Retina (tissue), 1 donor: Measurements from ENCODE around the gene MIA2.
A peak's percentile ranks its signal among the peaks of the same experiment; 100 is the strongest.
"Not testable (repeated sequence)": the region's sequence is repeated elsewhere in the genome, so short reads cannot be mapped to it uniquely, and the experiment has no call there.

Experiments
- DNase-seq: peaks from one replicate; pipeline ENCODE4 v3.0.0-alpha.2; 2016

The MIA2 gene

DNA sequence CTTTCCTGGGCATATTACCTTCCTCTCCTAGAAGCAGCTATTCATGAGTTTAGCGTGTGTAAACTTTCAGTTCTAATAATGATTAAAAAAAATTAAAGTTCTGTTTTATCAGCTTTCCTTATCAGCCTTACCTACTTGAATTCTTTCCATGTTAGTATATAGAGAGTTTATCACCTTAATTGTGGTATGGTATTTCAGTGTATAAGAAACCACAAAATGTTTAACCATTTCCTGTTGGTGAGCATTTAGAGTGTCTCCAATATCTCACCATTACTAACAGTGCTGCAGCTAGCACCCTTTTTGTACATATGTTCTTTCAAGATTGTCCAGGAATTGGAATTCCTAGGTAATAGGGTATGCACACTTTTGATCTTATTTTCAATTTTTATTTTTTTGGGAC is 109.1 kb downstream of the MIA2 start:
- DNase-seq: no peak

DNA sequence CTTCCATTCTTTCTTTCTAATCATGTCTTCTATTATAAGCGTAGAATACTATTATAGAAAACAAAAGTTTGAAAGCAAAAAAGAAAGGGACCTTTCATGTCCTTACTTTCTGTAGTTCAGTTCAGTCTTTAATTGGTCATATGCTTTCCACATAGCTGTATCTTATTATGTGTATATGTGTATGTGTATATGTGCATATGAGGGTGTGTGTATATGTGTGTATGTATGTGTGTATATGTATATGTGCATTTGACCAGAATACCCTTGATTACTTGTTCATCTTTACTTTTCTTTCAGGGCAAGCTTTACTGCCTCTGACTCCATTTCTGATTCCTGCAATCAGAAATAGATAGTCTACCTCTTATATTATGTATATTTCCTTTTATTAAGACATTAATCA is 109.9 kb downstream of the MIA2 start:
- no peak for DNase-seq

DNA sequence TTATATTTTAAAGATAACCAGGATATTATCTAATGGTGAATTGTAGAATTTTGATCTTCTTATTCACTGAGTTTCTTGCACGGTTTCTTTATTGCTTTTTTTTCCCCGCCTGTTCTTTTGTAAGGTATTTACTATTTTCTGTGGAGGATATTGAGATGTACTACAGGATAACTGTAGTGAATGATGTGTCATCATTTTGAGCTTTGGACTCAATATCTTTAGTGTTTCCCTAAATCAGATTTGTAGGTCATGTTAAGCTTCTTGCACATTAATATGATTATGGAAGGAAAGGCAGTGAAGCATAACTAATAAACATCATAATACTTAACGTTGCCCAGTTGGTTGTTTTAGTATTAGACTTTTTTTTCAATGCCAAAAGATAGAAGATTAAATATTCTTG is 117.2 kb downstream of the MIA2 start:
- no peak for DNase-seq

DNA sequence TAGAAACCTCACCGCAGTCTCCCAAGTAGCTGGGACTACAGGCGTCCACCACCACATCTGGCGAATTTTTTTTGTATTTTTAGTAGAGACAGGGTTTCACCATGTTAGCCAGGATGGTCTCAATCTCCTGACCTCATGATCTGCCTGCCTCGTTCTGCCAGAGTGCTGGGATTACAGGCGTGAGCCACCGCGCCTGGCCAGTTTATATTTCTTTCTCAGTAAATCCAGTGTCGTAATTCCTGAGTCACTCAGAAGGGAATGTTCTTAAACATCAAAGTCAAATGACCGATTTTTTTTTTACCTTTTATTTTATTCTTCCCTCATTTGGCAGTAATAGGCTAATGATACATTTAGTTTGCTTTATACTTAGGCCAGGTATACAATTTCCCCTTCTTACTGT is 118.0 kb downstream of the MIA2 start:
- DNase-seq: no peak

DNA sequence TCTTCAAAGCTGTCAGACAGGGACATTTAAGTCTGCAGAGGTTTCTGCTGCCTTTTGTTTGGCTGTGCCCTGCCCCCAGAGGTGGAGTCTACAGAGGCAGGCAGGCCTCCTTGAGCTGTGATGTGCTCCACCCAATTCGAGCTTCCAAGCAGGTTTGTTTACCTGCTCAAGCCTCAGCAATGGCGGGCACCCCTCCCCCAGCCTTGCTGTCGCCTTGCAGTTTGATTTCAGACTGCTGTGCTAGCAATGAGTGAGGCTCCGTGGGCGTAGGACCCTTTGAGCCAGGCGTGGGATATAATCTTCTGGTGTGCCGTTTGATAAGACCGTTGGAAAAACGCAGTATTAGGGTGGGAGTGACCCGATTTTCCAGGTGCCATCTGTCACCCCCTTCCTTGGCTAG is 125.4 kb downstream of the MIA2 start:
- DNase-seq: not testable (repeated sequence)

DNA sequence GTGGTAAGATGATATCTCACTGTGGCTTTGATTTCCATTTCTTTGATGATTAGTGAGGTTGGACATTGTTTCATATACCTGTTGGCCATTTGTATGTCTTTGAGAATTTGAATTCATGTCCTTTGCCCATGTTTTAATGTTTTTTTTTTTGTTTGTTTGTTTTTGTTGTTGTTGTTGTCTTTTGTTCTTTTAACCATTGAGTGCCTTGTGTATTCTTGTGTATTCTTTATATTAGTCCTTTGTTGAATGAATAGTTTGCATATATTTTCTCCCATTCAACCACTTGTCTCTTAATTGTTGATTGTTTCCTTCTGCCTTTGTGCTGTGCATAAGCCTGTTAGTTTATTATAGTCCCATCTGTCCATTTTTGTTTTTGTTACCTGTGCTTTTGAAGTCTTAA is 126.6 kb downstream of the MIA2 start:
- no peak for DNase-seq

DNA sequence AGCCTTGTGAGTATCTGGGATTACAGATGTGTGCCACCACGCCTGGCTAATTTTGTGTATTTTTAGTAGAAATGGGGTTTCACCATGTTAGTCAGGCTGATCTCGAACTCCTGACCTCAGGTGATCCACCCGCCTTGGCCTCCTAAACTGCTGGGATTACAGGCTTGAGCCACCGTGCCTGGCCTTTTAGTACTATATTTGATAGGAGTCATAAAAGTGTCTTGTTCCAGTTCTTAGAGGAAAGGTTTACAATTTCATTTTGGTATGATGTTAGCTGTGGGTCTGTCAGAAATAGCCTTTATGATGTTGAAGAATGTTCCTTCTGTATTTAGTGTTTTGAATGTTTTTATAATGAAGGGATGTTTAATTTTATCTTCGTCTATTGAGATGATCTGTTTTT is 127.8 kb downstream of the MIA2 start:
- not testable (repeated sequence) for DNase-seq

DNA sequence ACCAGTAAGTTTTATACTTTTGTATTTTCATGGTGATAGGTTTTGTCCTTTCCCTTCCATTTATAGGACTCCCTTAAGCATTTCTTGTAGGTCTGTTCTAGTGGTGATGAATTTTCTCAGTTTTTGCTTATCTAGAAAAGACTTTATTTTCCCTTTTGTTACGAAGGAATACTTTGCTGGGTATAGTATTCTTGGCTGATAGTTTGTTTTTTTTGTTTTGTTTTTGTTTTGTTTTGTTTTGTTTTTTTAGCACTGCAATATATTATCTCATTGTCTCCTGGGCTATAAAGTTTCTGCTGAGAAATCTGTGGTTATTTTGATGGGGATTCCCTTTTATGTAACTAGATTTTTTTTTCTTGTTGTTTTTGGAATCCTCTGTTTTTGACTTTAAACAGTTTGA is 130.8 kb downstream of the MIA2 start:
- no peak for DNase-seq

DNA sequence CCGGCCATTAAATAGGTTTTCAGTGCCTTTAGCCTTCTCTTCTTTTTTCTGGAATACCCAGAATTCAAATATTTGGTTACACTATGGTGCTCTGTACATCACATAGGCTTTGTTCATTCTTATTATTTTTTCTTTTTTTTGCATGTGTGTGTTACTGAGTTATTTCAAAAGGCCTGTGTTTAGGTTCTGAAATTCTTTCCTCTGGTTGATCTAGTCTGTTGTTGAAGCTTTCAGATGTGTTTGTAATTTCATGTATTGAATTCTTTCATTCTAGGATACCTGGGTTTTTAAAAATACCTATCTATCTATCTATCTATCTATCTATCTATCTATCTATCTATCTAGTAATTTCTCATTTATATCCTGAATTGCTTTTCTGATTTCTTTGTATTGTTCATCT is 131.6 kb downstream of the MIA2 start:
- DNase-seq: no peak

DNA sequence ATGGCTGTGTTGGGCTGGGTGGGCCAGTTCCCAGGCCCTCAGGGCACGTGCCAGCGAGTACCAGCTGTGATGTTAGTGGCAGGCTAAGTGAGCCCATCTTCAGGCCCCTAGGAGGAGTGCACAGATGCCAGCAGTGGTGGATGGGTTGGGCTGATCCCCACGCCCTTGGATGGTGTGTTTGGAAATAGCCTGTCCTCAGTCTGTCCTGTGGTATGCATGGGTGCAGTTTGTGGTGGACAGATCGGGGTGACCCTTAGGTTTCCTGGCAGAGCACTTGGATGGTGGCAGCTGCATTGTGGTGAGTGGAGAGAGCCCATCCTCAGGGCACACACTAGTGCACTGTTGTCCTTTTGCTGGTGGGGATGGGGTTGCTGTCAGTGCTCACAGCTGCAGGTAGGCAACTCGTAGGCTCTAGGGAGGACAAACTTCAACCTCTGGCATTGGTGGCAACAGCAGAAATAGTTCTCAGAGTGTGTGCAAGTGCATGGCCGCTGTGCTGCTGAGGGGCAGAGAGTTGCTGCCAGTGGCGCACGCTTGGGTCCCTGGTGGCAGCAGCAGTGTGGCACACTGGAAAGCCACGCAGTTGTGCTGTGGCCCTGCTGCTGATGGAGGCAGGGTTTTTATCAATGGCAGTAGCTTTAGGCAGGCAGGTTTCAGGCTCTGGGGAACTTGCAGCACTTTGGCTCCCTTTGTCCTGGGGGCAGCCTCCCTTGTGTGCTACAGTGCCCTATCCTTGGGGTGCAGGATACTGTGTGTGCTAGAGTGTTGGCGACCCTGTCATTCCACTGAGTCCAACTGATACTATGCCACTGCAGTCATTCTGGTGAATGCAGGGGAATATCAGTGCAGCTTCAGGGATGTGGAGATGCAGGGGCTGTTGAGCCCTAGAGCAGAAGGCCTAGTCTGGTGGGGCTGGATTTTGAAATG is 133.0 kb downstream of the MIA2 start:
- DNase-seq: no peak

DNA sequence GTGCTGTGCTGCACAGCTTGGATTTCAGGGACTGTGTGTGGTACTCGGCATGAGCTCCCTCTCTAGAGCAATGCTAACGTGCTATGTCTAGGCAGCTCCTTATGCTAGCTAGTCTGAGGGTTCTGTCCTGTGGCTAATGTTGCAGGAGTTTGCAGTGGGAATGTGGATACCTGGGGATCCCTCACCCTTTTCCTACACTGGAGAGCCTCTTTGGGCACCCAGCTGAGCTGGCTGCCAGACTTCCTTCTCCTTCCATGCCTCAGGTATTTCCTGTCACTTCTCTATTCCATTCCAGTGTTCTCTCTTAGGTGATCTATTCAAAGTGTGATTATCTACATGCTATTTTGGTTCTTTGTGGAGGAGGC is 133.7 kb downstream of the MIA2 start:
- no peak for DNase-seq

DNA sequence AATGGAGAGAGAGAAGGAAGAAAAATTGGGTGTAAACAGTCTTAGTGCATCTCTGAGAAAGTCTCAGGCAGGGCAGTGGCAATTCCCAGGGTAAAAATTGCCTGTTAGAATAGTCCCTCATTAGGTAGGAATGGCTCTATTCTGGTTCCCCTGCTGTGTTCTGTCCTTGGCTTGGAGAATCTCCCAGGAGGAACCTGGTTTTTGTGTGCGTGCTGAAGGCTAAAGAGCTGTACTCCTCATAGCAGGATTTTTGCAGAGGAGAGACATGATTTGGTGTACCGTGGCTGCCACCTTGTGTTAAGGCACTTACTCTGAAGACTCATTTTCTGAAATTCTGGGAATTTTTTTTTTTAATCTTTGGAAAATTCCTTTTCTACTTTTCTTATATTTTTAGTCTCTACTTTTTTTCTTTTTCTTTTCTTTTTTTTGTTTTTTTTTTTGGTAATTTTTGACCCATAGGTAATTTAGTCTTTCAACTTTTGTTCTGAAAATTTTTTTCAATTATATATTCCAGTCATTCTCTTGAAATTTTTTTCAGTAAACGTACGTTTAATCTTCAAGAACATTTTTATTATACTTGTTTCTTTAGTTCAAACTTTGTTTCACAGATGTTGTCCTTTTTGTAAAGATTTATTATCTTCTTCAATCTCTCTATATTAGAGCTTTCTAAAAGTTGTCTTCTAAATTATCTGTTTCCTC is 134.7 kb downstream of the MIA2 start:
- peak; percentile 60 for DNase-seq

DNA sequence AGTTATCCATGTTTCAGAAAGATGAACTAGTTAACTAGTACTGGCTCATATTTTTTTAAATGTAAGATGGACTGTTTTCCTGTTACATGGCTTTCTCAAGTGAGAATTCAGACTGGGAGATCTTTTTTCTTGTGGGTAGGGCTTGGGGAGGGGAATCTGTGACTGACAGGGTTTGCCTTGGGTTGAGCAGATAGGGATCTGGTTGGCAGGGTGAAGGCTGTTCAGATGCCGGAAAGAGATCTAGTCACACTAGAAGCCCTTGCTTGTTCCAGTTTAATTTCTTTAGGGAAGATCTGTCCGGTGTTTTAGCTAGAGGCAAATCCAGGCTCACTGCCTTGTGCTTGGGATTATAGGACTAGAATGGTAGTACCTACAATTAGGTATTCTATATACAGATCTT is 135.3 kb downstream of the MIA2 start:
- DNase-seq: no peak

DNA sequence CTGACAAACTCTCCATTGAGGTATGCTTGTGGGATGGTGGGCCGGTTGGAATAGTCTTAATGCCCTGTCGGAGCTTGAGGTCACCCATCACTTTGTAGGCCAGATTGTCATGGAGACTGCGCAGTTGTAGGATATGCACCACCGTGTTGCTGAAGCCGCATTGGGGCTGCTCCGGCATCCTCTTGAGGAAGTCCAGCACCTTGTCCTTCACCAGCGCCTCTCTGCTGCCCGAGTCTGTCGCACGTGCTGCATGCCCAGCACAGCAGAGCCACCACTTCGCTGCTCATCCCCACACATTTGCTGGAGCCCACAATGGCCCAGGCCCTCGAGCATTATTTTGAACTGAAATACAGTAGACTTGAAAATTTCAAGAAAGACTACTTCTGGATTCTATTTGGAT is 136.7 kb downstream of the MIA2 start:
- no peak for DNase-seq

DNA sequence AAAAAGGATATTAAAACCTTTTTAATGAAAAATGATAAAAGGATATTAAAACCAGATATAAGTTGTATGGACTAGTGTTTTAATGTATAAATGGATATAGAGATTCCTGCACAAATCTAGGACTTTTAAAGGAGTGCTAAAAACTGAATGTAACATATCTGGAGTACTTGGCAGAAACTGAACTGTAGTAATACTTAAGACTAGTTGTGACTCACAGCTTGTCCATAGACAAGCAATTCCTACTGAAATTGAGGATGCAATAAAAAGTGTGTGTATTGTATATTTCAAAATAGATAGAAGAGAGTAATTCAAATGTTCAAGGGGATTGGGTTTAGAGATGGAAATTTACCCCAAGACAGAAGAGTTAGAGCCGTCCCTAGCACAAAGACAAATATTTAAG is 138.9 kb downstream of the MIA2 start:
- no peak for DNase-seq

DNA sequence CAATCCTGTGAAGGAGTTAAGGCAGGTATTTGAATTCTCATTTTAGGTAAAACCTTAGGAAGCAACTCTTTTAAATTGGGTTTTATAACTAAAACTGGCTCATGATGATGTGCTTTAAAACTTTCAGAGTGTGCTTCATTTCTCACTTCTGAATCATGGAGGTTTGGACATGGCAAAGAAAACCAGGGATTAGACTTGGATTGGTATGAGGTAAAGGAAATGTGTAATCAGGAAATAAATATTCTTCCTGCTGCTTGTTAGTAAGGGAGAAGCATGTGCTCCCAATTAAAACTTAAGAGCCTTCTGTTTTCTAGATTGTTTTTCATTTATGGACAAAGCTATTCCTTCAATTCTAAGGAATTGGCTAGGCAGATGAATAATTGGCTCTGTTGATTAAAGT is 141.1 kb downstream of the MIA2 start:
- DNase-seq: no peak

DNA sequence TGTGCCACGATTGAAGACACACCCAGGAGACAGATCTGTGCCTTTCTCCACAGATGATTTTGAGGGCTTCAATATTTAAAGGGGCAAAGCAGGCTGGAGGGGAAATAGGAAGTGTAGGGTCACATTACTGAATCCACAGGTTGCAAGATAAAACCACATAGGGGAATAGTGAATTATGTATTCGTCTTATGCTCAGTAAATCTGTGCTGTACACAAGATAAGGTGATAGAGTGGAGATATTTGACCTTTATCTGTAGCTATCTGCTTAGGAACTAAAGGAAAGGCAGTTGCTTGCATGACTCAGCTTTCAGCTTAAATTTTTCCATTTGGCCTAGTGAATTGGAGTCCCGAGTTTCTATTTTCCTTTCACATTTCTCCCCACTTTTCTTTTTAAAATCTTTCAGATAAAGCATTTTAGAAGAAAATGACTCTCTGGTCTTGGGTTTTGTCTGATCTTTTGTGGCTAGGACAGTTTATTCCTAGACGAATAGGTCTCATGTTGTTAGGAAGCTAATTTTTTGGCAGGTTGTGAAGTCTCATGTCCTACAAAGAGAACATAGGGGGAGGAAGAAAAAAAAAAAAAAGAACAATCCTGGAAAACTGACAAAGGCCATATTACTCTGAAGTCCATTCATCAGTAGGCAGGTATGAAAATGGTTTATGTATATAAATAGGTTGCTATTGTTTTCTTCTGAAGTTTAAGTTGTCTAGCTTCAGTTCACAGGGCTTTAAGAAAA is 143.1 kb downstream of the MIA2 start:
- DNase-seq: no peak

DNA sequence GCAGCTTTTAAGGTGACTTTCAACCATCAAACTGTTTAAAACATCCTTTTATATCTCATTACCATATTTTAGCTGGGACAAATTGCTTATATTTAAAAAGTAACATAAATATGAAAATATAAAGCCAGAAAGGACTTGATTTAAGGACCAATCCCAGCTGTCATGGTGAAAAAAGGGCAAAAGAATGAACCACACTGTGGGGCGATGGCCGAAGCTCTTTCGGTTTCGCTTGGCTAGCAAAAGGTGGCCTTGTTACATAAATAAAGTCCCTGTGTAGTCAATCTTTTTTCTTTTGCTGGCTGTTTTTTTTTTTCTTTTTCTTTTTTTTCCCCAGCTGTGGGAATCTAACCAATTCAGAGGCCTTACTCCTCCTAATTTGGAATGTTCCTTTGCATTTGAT is 147.7 kb downstream of the MIA2 start:
- DNase-seq: no peak

DNA sequence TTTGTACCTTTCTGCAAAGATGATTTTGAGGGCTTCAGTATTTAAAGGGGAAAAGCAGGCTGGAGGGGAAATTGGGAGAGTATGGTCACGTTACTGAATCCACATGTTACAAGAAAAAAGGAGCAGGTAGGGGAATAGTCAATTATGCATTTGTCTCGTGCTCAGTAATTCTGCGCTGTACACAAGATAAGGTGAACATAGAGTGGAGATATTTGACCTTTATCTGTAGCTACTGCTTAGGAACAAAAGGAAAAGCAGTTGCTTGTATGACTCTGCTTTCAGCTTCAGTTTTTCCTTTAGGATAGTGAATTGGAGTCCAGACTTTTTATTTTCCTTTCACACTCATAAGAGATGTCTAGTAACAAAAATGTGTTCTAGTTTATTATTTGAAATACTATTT is 148.7 kb downstream of the MIA2 start:
- DNase-seq: no peak

DNA sequence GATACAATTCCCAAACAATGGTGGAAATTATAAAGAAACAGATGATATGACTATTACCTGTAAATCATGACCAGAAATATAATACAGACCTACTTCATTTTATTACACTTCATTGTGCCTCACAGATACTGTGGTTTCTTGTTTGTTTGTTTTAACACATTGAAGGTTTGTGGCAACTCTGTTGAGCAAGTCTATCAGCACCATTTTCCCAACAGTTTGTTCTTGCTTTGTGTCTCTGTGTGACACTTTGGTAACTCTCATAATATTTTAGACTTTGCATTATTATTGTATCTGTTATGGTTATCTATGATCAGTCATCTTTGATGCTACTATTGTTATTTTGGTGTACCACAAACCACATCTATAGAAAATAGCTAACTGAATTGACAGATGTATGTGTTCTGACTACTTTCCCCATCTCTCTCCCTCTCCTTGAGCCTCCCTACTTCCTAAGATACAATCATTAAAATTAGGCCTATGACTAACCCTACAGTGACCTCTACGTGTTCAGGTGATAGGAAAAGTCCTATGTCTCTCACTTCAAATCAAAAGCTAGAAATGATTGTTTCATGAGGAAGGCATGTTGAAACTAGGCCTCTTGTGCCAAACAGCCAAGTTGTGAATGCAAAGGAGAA is 149.4 kb downstream of the MIA2 start:
- DNase-seq: no peak

DNA sequence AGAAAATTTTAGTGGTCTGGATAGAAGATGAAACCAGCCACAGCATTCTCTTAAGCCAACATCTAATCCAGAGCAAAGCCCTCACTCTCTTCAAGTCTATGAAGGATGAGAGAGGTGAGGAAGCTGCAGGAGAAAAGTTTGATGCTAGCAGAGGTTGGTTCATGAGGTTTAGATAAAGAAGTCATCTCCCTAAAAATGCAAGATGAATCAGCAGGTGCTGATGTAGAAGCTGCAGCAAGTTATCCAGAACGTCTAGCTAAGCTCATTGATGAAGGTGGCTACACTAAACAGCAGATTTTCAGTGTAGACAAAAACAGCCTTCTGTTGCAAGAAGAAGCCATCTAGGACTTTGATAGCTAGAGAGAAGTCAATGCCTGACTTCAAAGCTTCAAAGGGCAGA is 150.0 kb downstream of the MIA2 start:
- DNase-seq: no peak

DNA sequence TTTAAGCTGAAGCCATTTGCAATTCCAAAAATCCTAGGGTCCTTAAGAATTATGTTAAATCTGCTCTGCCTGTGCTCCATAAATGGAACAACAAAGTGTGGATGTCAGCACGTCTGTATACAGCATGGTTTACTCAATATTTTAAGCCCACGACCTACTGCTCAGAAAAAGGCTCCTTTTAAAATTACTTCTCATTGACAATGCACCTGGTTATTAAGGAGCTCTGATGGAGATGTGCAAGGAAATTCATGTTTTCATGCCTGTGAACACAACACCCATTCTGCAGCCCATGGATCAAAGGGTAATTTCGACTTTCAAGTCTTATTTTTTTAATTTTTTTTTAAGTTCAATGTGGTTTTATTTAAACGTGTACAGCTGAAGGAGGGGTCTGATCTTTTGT is 150.5 kb downstream of the MIA2 start:
- DNase-seq: no peak

DNA sequence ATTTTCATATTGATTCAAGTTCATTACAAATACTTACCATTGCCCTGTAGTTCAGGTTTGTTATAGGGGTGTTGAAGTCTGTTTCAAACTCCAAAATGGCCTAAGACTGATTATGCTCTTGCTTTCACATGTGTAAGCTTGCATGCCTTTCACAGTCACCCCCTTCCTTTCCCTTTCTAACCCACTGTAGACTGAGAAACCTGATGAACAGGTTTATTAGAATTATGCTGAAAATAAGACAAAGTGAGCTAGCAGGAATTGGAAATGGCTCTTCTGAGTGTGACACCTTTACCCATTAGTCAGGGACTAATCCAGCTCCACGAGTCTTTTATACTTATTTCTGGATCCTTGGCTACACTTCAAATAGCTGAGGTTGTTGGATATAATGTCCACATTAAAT is 159.6 kb downstream of the MIA2 start:
- DNase-seq: no peak
